Liver (tissue), 9 donors: ENCODE measurements around the gene KYNU. TPM values are rescaled to one million over a fixed set of nuclear protein-coding genes. Genes with fewer than 3 reads are reported as not detected.

ENCODE experiments used
- DNase-seq: peaks from one replicate; pipeline ENCODE4 v3.0.0-alpha.2; 2017; ENCODE audit warnings: low spot score
- H3K27ac ChIP-seq, 2 donors: one replicate each; pipeline ENCODE4 v1.7.0; 2013; ENCODE audit warnings: inconsistent platforms in 2 of 2, low read length in 2 of 2, control low read depth in 1 of 2, low read depth in 1 of 2, mild to moderate bottlenecking in 1 of 2
- H3K27me3 ChIP-seq, 4 donors: one replicate each; pipeline versions ENCODE4 v1.6.1 to v1.7.0; 2013; ENCODE audit warnings: low read length in 3 of 4, inconsistent platforms in 1 of 4, mild to moderate bottlenecking in 1 of 4, moderate library complexity in 1 of 4; ENCODE audit not compliant: control insufficient read depth in 4 of 4, insufficient read depth in 4 of 4
- H3K36me3 ChIP-seq, 4 donors: one replicate each; pipeline versions ENCODE4 v1.6.1 to v1.7.0; 2013; ENCODE audit warnings: low read length in 3 of 4, mild to moderate bottlenecking in 3 of 4, low read depth in 1 of 4, moderate library complexity in 1 of 4; ENCODE audit not compliant: control insufficient read depth in 4 of 4, insufficient read depth in 3 of 4
- H3K4me1 ChIP-seq, 4 donors: one replicate each; pipeline versions ENCODE4 v1.6.1 to v1.7.0; 2013; ENCODE audit warnings: low read length in 3 of 4, mild to moderate bottlenecking in 3 of 4, moderate library complexity in 1 of 4; ENCODE audit not compliant: control insufficient read depth in 4 of 4, insufficient read depth in 4 of 4
- H3K4me3 ChIP-seq, 3 donors: one replicate each; pipeline versions ENCODE4 v1.6.1 to v1.7.0; 2013; ENCODE audit warnings: low read length in 3 of 3, control low read depth in 1 of 3, low read depth in 1 of 3, mild to moderate bottlenecking in 1 of 3
- H3K9ac ChIP-seq, 2 donors: one replicate each; pipeline ENCODE4 v1.7.0; 2013; ENCODE audit warnings: low read length in 2 of 2, mild to moderate bottlenecking in 2 of 2, moderate library complexity in 2 of 2, control low read depth in 1 of 2, low read depth in 1 of 2
- H3K9me3 ChIP-seq, 4 donors: one replicate each; pipeline versions ENCODE4 v1.6.1 to v1.7.0; 2013; ENCODE audit warnings: low read length in 3 of 4; ENCODE audit not compliant: control insufficient read depth in 4 of 4
- ATF3 ChIP-seq: IDR thresholded peaks from 2 replicates; pipeline ENCODE4 v1.6.1; 2016; ENCODE audit warnings: antibody characterized with exemption
- CTCF ChIP-seq: fragments of 150-350 bp; IDR thresholded peaks from 2 replicates; pipeline ENCODE4 v1.5.1; 2017; ENCODE audit warnings: improper control_type of control experiment, low read depth, low read length; ENCODE audit not compliant: missing input control
- EGR1 ChIP-seq, 2 donors: IDR thresholded peaks; 2 replicates each; pipeline ENCODE4 v1.6.1; 2016 to 2018; ENCODE audit warnings: antibody characterized with exemption in 2 of 2, low read depth in 2 of 2
- FOXA1 ChIP-seq: IDR thresholded peaks from 2 replicates; pipeline ENCODE4 v1.6.1; 2016; ENCODE audit warnings: antibody characterized with exemption
- GABPA ChIP-seq, 2 donors: IDR thresholded peaks in 1 of 2; conservative IDR thresholded peaks in 1 of 2; 2 replicates each; pipeline ENCODE4 v1.6.1; 2016; ENCODE audit warnings: antibody characterized with exemption in 2 of 2, mild to moderate bottlenecking in 1 of 2, moderate library complexity in 1 of 2
- HNF4G ChIP-seq: IDR thresholded peaks from 2 replicates; pipeline ENCODE4 v1.6.1; 2016; ENCODE audit warnings: antibody characterized with exemption
- MAX ChIP-seq: IDR thresholded peaks from 2 replicates; pipeline ENCODE4 v1.6.1; 2016; ENCODE audit warnings: antibody characterized with exemption
- NR2F2 ChIP-seq: IDR thresholded peaks from 2 replicates; pipeline ENCODE4 v1.6.1; 2016; ENCODE audit warnings: antibody characterized with exemption
- RAD21 ChIP-seq, 2 donors: IDR thresholded peaks; 2 replicates each; pipeline ENCODE4 v1.6.1; 2016; ENCODE audit warnings: antibody characterized with exemption in 2 of 2, mild to moderate bottlenecking in 2 of 2
- REST ChIP-seq: IDR thresholded peaks from 2 replicates; pipeline ENCODE4 v1.6.1; 2016; ENCODE audit warnings: antibody characterized with exemption, mild to moderate bottlenecking
- RXRA ChIP-seq, 2 donors: IDR thresholded peaks; 2 replicates each; pipeline ENCODE4 v1.6.1; 2017 to 2018; ENCODE audit warnings: antibody characterized with exemption in 2 of 2, mild to moderate bottlenecking in 1 of 2
- SP1 ChIP-seq: IDR thresholded peaks from 2 replicates; pipeline ENCODE4 v1.6.1; 2018; ENCODE audit warnings: antibody characterized with exemption, mild to moderate bottlenecking
- TAF1 ChIP-seq: conservative IDR thresholded peaks from 2 replicates; pipeline ENCODE4 v1.6.1; 2016; ENCODE audit warnings: antibody characterized with exemption, mild to moderate bottlenecking
- ZBTB33 ChIP-seq: IDR thresholded peaks from 2 replicates; pipeline ENCODE4 v1.6.1; 2016; ENCODE audit warnings: antibody characterized with exemption
- WGBS: extraction: QIAGEN DNeasy Blood & Tissue Kit; methylation state at CpG from one replicate; pipeline ENCODE4 v1.1.7; 2013; 5-methylcytosine and 5-hydroxymethylcytosine counted together
- polyA plus RNA-seq, 2 donors: library from polyadenylated mRNA; stranded (reverse) in 1 of 2; unstranded in 1 of 2; fragments of 200-250 nt in 1 of 2; fragments of >200 nt in 1 of 2; fragmentation: Nextera tagmentation in 1 of 2; extraction: Ambion mirVana in 1 of 2; gene quantifications; one replicate each; pipeline versions ENCODE4 v1.2.1 to v1.2.3, GENCODE V29; 2013 to 2015
- total RNA-seq, 2 donors: library from RNA; depleted of rRNA; stranded (reverse); fragments of >200 nt; gene quantifications; one replicate each; pipeline ENCODE4 v1.2.3, GENCODE V29; 2014
- donor health status: healthy.
- donor health status: healthy.
- donor health status: healthy.
- donor health status: healthy.
- donor health status: healthy.

Gene KYNU
- total and polyA plus RNA-seq, 4 donors, result 24.0 to 64.3 (median 32.8) TPM

- TF ChIP-seq FOXA1 (no peak), SP1 (no peak), TAF1 (no peak), RAD21 (IDR thresholded peaks at IDR 0.05) (no peak), RXRA (IDR thresholded peaks at IDR 0.05) (no peak)
These were observed 58.2 kb downstream of the KYNU start (continued) for GRCh38 chr2:142935563-142936089.

- peaks cover 2 to 4% (median 3%) of the 10 kb centered on the region in 4 donors for H3K36me3 ChIP-seq
- 93% methylated on average over 7 of the region's 7 CpGs for WGBS
- no peaks in the 10 kb centered on the region for H3K9me3 ChIP-seq
- DNase-seq, result no peak
- TF ChIP-seq MAX (no peak), CTCF (no peak), REST (no peak), GABPA (IDR thresholded peaks at IDR 0.05 in 1 of 2, conservative IDR thresholded peaks at IDR 0.05 in 1 of 2) (no peak), NR2F2 (no peak), HNF4G (no peak), TAF1 (no peak), RAD21 (IDR thresholded peaks at IDR 0.05) (no peak), SP1 (no peak), EGR1 (IDR thresholded peaks at IDR 0.05; ENCODE audit: low read depth in 2 of 2) (no peak), ATF3 (no peak), ZBTB33 (no peak), RXRA (IDR thresholded peaks at IDR 0.05) (no peak)
- H3K27me3 ChIP-seq, result no peaks in the 10 kb centered on the region
- H3K9ac ChIP-seq, result no peak overlapping the region
- no peak overlapping the region for H3K4me3 ChIP-seq
- no peak overlapping the region for H3K27ac ChIP-seq
- H3K4me1 ChIP-seq, result no peaks in the 10 kb centered on the region
These were observed 59.2 kb downstream of the KYNU start for GRCh38 chr2:142936629-142937028.
